ENCODE measurements around the gene LCA5L. TPM values are rescaled to one million over a fixed set of nuclear protein-coding genes. Genes with fewer than 3 reads are reported as not detected.

The LCA5L gene
- total RNA-seq, 1 experiment from 2014 or later: 1.0 TPM

DNA sequence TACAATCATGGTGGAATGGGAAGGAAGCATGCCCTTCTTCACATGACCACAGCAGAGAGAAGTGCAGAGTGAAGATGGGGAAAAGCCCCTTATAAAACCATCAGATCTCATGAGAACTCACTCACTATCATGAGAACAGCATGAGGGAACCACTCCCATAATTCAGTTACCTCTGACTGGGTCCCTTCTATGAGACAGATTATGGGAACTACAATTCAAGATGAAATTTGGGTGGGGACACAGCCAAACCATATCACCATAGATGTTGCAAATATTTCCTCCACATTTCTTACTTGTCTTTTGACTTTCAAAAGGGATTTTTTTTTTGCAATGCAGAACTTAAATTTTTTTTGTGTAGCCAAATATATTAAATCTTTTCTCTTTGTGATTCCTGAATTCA lies 21.0 kb upstream of the LCA5L start:
- DNase-seq (ENCODE audit: low read depth in 1 of 2, low spot score in 2 of 2): no peak
- no peaks in the 10 kb centered on the region for H3K9me3 ChIP-seq (replicated peaks)

DNA sequence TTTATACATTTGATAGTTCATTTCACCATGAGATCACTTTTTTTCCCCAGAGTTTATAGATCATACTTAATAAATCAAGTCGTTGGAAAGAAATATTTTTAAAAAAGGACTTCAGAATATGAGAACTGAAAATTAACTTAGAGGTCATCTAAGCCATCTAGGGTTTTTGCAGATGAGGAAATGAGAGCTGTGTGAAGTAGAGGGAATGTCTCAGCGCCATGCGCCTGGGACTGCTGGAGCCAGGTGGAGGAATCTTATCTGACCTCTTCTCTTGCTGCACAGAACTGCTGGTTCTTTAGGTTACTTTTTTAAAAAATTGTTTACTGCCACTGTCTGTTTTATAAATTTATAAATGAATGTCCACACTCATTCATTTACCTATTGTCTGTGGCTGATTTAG lies 17.7 kb upstream of the LCA5L start:
- H3K4me3 ChIP-seq: no peak overlapping the region
- no peak for DNase-seq (ENCODE audit: low read depth in 1 of 2, low spot score in 2 of 2)

More for the DNA sequence above, 21.0 kb upstream of the LCA5L start:
- Histone ChIP-seq H3K4me1 (replicated peaks) (no peaks in the 10 kb centered on the region), H3K27ac (no peak overlapping the region), H3K27me3 (replicated peaks) (no peaks in the 10 kb centered on the region), H3K36me3 (no peaks in the 10 kb centered on the region), H3K4me3 (no peak overlapping the region)

DNA sequence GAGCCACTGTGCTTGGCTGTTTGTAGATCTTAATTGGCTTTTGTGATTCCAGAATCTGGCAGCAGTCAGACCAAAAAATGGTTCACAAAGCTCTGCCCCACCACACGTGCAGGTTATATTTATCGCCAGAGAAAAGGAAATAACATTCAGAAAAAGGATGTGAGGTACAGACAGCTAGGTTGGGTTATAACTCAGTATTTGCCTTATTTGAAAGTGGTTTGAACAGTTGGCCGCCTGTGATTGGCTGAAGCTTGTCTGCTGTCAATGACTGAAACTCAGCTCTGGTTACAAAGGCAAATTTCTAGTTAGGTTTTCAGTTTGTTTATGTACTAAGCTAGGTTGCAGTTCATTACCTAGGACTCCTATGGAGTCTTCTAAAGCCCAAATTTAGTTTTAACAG lies 15.8 kb upstream of the LCA5L start:
- Histone ChIP-seq H3K27ac (no peak overlapping the region), H3K36me3 (no peaks in the 10 kb centered on the region), H3K4me1 (replicated peaks) (no peaks in the 10 kb centered on the region), H3K27me3 (replicated peaks) (no peaks in the 10 kb centered on the region), H3K9me3 (replicated peaks) (no peaks in the 10 kb centered on the region), H3K4me3 (no peak overlapping the region)
- DNase-seq (ENCODE audit: low read depth in 1 of 2, low spot score in 2 of 2): no peak

More for the DNA sequence above, 17.7 kb upstream of the LCA5L start:
- H3K9me3 ChIP-seq (replicated peaks): no peaks in the 10 kb centered on the region
- H3K36me3 ChIP-seq: no peaks in the 10 kb centered on the region
- H3K4me1 ChIP-seq (replicated peaks): no peaks in the 10 kb centered on the region
- H3K27me3 ChIP-seq (replicated peaks): no peaks in the 10 kb centered on the region
- H3K27ac ChIP-seq: no peak overlapping the region

DNA sequence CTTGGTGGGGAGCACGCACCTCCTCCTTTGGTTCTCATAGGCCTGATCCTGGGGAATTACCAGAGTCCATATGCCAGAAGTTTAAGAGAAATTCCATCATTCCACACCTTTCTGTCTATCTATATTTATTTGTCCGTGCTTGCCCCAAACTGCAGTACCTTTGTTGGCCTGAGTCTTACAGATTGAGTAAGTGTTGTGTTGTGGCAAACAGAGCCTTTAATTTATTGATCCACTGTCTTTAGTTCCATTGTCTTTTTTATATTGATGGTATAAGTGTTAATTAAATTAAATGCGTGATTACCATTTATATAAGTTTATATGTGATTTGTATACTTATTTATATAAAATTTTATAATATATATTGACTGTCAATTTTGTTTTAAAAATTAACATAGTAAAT lies 11.1 kb upstream of the LCA5L start:
- Histone ChIP-seq H3K4me3 (no peak overlapping the region), H3K9me3 (replicated peaks) (no peaks in the 10 kb centered on the region), H3K27ac (no peak overlapping the region), H3K27me3 (replicated peaks) (no peaks in the 10 kb centered on the region), H3K4me1 (replicated peaks) (peaks cover 15% of the 10 kb centered on the region), H3K36me3 (no peaks in the 10 kb centered on the region)
- DNase-seq (ENCODE audit: low read depth in 1 of 2, low spot score in 2 of 2): no peak

DNA sequence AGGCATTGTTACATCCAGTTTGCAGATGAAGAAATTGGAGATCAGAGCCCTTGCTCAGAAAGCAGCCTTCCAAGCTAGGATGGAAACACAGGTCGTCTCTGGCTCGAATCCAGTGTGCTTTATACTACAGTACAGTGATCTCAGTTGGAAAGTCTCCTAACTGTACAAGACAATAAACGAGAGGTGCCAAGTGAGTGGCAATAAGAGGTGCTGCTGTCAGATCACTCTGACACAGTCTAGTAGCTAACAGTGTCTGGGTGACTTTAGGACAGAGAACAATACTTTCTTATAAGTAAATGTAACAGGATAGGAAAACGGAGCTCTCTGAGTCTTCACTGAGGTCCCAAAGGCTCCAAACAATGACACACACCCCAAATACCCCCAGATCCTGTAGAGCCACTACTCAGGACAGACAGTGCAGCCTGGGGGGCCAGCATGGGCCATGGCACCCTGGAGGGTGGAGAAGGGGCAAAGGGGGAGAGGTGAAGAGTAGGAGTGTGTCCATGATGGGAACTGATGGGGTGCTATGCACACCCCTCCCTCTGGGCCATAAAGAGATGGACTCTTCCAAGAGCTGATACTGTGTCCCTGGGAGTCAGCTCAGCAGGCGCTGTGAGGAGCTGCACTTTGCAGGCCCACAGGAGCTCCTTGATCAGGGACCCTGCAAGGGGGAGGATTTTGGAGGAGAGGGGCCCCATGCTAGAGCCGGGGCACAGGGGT lies 9.5 kb upstream of the LCA5L start:
- Histone ChIP-seq H3K9me3 (replicated peaks) (no peaks in the 10 kb centered on the region), H3K4me1 (replicated peaks) (peaks cover 18% of the 10 kb centered on the region), H3K27ac (no peak overlapping the region), H3K4me3 (no peak overlapping the region), H3K27me3 (replicated peaks) (no peaks in the 10 kb centered on the region), H3K36me3 (no peaks in the 10 kb centered on the region)
- DNase-seq (ENCODE audit: low read depth in 1 of 2, low spot score in 2 of 2): no peak

DNA sequence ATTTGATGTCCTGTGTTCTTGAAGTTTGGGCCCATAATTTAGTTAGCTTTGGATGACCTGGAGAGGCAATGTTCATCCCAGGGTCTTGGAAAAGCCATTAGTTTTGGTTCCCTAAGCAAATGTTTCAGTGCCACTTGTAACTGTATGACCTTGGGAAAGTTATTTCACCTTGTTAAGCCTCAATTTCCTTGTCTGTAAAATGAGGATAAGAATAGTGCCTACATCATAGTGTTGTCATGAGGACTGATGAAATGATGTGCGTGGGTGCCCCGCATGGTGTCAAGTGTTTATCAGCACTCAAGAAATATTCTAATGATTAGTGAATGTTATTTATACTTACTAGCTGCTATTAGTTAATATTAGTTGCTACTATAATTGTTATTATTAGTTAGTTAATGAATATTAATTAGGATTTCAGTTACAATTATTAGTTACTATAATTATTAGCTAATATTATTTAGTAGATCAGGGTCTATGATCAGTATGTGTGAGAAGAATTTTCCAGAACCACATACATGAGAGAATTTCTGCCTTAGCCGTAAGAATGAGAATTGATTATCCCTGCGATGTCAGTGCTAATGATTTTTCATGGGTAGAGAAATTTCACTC lies 8.1 kb upstream of the LCA5L start:
- peaks cover 18% of the 10 kb centered on the region for H3K4me1 ChIP-seq (replicated peaks)
- H3K27me3 ChIP-seq (replicated peaks): no peaks in the 10 kb centered on the region
- H3K9me3 ChIP-seq (replicated peaks): no peaks in the 10 kb centered on the region
- H3K36me3 ChIP-seq: no peaks in the 10 kb centered on the region
- H3K4me3 ChIP-seq: no peak overlapping the region
- H3K27ac ChIP-seq: no peak overlapping the region
- no peak for DNase-seq (ENCODE audit: low read depth in 1 of 2, low spot score in 2 of 2)

DNA sequence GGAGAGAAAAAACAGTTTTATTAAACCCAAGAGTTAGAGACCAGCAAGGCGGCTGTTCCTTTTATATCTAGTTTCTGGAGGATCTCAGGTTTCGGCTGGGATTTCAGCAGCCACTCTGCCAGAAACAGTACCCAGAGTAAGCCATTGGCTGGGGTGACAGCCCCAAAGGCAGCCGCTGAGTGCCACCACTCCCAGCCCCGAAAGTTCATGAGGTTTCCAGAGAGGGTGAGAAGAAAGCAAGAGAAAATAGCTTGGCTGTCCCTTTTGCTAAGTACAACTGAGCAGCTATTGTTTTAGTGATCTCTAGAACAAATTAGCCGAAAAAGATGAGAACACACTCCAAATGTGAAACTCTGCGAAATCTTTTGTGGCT lies 7.4 kb upstream of the LCA5L start:
- H3K36me3 ChIP-seq: no peaks in the 10 kb centered on the region
- no peak overlapping the region for H3K4me3 ChIP-seq
- DNase-seq (ENCODE audit: low read depth in 1 of 2, low spot score in 2 of 2): no peak
- H3K27ac ChIP-seq: peak overlapping the region; percentile 59
- no peaks in the 10 kb centered on the region for H3K27me3 ChIP-seq (replicated peaks)
- no peaks in the 10 kb centered on the region for H3K9me3 ChIP-seq (replicated peaks)
- H3K4me1 ChIP-seq (replicated peaks): peaks cover 18% of the 10 kb centered on the region

DNA sequence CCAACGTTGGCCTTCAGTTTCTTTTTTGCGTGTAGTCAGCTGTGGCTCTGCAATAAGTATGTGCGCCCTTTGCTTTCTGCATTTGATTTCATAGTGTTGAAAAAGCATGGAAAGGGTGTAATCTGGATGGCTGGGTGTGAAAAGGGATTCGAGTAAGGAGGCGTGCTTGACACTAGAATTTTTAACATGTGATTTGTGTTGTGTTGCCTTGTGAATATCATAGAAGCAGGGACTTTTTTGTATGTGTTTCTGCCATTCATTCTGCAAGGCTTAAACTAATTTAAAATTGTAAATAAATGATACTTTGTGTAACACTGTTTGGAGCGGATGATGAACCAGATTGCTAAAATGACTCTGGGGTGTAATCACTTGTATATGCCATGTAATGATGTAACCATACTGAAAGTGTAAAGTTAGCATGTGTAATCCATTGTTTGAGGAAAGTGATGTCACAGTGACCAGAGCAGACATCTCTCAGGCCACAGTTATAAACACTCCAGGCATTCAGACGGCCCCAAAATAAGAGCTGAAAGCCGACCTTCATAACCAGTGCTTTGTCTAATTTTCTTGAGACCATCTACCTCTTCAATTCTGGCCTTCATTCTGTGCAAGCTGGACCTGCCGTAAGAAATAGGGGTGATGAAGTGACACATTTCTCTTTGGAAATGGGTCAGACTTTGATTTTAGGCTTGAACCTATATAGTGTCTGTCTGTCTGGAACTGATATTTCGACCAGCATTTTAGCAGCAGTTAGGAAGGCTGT lies 6.8 kb upstream of the LCA5L start:
- Histone ChIP-seq H3K4me3 (peak overlapping the region; percentile 13), H3K36me3 (no peaks in the 10 kb centered on the region), H3K9me3 (replicated peaks) (no peaks in the 10 kb centered on the region), H3K27me3 (replicated peaks) (no peaks in the 10 kb centered on the region), H3K27ac (peak overlapping the region; percentile 59), H3K4me1 (replicated peaks) (peaks cover 18% of the 10 kb centered on the region)
- DNase-seq (ENCODE audit: low read depth in 1 of 2, low spot score in 2 of 2): peak in 1 of 2 experiments; percentile 57

DNA sequence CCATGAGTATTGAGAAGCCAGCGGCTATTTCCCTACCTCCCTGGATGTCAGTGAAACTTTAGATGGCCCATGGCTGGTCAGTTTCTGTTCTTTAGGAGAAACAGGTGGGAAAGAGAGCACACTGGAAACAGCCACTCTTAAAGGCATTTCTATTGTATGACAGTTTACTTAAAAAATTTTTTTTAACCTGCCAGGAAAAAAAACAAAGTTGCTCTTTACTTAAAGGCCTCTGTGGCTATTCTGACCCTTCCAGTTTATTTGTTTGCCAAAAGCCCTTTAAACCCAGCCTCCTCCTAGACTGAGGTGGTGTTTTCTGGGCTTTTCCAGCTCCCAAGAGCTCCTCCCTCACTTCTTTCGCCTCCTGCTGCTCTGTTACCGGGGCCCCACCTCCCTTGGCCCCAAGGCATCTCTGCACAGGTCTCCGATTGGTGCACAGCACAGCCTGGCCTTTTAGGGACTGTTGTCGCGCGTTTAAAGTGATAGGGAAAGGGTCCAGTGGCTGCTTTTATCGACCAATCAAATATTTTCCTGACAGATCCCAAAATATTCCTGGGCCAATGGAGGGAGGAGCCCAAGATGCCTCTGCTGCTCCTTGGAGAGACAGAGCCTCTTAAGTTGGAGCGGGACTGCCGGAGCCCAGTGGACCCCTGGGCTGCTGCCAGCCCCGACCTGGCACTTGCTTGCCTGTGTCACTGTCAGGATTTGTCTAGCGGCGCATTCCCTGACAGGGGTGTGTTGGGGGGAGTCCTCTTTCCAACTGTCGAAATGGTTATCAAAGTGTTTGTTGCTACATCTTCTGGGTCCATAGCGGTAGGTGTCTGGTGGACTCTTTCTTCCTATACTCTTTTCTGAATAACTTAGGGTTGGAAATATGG lies 6.0 kb upstream of the LCA5L start, which contains the start of gene SH3BGR:
Gene SH3BGR (plus strand): TSS at position 639 of the 875 bp plus-strand sequence. CDS start 127 bp downstream, at position 766.
- H3K36me3 ChIP-seq: no peaks in the 10 kb centered on the region
- H3K9me3 ChIP-seq (replicated peaks): no peaks in the 10 kb centered on the region
- peaks cover 18% of the 10 kb centered on the region for H3K4me1 ChIP-seq (replicated peaks)
- H3K27me3 ChIP-seq (replicated peaks): no peaks in the 10 kb centered on the region
- H3K27ac ChIP-seq: peak within 1 kb of the TSS; percentile 59
- peak in 1 of 2 experiments; percentile 38 for DNase-seq (ENCODE audit: low read depth in 1 of 2, low spot score in 2 of 2)
- H3K4me3 ChIP-seq: peak within 1 kb of the TSS; percentile 13

DNA sequence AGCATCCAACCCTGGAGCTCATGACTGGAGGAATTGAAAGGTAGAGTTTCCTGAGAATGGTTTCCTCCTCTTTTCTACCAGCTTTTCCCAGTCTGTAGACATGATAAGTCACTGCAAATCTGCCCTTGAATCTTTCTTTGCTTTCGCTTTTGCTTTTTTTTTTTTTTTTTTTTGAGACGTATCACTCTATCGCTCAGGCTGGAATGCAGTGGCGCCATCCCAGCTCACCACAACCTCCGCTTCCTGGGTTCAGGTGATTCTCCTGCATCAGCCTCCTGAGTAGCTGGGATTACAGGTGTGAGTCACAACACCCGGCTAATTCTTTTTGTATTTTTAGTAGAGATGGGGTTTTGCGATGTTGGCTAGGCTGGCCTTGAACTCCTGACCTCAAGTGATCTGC lies 1.7 kb upstream of the LCA5L start:
- H3K4me3 ChIP-seq: no peak overlapping the region
- H3K27ac ChIP-seq: no peak overlapping the region
- H3K27me3 ChIP-seq (replicated peaks): no peaks in the 10 kb centered on the region
- no peak for DNase-seq (ENCODE audit: low read depth in 1 of 2, low spot score in 2 of 2)
- no peaks in the 10 kb centered on the region for H3K36me3 ChIP-seq
- H3K9me3 ChIP-seq (replicated peaks): no peaks in the 10 kb centered on the region
- H3K4me1 ChIP-seq (replicated peaks): peaks cover 21% of the 10 kb centered on the region

DNA sequence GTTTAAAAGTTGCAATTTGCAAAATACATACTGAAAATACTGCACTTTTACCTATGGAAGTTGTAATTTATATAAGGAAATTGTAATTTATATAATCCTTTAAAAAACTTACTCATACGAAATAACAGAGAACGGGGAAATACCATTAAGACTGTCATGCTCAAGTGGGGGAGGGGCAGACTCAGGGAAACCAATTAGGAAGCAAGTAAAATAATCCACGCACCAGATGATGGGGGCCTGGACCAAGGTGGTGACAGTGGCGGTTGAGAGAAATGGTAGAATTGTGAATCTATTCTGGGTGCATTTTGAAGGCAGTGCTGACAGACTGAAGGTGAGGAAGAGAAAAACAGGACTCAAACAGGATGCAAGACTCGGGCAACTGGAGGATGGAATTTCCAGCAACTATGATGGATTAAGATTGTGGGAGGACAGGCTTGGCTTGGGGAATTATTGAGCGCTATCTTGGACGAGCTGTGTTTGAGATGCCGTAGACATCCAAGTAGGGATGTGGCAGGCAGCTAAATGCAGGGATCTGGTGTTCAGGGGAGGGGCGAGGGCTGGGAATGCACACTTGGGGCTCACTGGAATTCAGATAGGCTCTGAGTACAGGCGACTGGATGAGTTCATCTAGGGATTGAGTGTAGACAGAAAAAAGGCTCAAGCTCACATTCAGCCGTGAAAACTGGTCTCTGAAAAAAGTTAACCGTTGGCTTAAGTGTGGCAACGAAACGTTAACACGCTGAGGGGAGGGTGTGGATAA lies 977 bp downstream of the LCA5L start:
- H3K4me3 ChIP-seq: peak overlapping the region; percentile 79
- H3K36me3 ChIP-seq: no peaks in the 10 kb centered on the region
- peak overlapping the region; percentile 71; the same call in 1 of the 2 replicates for H3K27ac ChIP-seq
- DNase-seq (ENCODE audit: low read depth in 1 of 2, low spot score in 2 of 2): peak in 1 of 2 experiments; percentile 19
- H3K27me3 ChIP-seq (replicated peaks): no peaks in the 10 kb centered on the region
- H3K9me3 ChIP-seq (replicated peaks): no peaks in the 10 kb centered on the region
- peaks cover 12% of the 10 kb centered on the region for H3K4me1 ChIP-seq (replicated peaks)

DNA sequence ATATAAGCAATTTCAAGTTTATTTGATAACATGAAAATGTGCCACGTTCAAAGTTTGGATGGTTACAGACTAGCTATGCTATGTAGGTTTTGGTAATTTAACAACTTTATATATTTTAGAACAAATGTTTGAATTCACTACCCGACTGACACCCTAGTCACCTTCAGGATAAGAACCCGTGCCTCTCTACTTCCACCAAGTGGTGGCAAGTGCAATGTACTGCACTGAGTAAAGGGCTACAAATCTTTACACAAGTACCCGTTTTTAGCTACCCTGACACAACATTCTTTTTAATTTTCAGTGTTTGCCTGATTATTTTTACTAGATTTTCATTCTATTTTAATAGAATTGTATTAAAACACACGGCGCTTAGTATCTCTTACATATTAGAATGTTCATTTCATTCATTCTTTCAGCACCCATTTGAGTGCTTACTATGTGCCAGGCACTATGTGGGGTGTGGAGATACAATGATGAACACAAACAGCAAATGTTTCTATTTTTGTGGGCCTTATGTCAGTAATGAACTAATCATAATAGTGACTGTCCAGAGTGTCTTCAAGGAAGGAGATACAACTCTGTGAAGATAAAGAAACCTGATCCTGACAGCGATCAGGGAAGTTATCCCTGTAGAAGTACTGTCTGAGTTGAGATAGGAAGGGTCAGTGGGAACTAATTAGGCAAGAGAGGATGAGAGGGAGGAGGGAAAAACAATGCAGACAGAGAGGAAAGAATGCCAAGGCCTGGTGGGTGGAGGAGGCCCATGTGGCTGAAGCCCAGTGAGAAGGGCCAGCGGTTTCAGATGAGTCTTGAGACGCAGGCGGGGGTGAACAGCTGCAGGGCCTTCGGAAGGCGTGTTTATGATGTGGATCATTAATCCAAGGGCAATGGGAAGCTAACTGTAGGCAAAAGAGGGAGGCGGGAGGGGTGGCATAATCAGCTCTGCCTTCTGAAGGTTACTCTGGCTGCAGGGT lies 3.8 kb downstream of the LCA5L start:
- Histone ChIP-seq H3K36me3 (no peaks in the 10 kb centered on the region), H3K27me3 (replicated peaks) (no peaks in the 10 kb centered on the region; the same call in 1 of the 2 replicates), H3K27ac (no peak overlapping the region), H3K4me1 (replicated peaks) (peaks cover 12% of the 10 kb centered on the region), H3K4me3 (no peak overlapping the region), H3K9me3 (replicated peaks) (no peaks in the 10 kb centered on the region)
- peak in 1 of 2 experiments; percentile 9 for DNase-seq (ENCODE audit: low read depth in 1 of 2, low spot score in 2 of 2)
